22Rv1 (cell line): Measurements from ENCODE around the gene WWOX.

Source experiments
- ZFX ChIP-seq: fragments of 450-650 bp; IDR thresholded peaks from 2 replicates; pipeline ENCODE4 v1.6.1; 2017; ENCODE audit warnings: antibody characterized with exemption, borderline replicate concordance
- TF ChIP-seq, protein P1 (sequence below): fragments of 450-650 bp; IDR thresholded peaks from 2 replicates; pipeline ENCODE4 v1.5.1; 2017; ENCODE audit warnings: mild to moderate bottlenecking

GRCh38 chr16:78252757-78253156 lies 153.3 kb downstream of the WWOX start:
- TF ChIP-seq, protein P1, sequence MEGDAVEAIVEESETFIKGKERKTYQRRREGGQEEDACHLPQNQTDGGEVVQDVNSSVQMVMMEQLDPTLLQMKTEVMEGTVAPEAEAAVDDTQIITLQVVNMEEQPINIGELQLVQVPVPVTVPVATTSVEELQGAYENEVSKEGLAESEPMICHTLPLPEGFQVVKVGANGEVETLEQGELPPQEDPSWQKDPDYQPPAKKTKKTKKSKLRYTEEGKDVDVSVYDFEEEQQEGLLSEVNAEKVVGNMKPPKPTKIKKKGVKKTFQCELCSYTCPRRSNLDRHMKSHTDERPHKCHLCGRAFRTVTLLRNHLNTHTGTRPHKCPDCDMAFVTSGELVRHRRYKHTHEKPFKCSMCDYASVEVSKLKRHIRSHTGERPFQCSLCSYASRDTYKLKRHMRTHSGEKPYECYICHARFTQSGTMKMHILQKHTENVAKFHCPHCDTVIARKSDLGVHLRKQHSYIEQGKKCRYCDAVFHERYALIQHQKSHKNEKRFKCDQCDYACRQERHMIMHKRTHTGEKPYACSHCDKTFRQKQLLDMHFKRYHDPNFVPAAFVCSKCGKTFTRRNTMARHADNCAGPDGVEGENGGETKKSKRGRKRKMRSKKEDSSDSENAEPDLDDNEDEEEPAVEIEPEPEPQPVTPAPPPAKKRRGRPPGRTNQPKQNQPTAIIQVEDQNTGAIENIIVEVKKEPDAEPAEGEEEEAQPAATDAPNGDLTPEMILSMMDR: no peak
- no peak for TF ChIP-seq ZFX
